GM21717 (cell line): ENCODE measurements around the gene ZNF518B.

Source experiments
- ATAC-seq: cut with Tn5 transposase; IDR thresholded peaks from one replicate; pipeline ENCODE4 v1.9.1; 2021; ENCODE audit warnings: mild to moderate bottlenecking, moderate library complexity; ENCODE audit not compliant: unreplicated experiment

Gene ZNF518B, protein sequence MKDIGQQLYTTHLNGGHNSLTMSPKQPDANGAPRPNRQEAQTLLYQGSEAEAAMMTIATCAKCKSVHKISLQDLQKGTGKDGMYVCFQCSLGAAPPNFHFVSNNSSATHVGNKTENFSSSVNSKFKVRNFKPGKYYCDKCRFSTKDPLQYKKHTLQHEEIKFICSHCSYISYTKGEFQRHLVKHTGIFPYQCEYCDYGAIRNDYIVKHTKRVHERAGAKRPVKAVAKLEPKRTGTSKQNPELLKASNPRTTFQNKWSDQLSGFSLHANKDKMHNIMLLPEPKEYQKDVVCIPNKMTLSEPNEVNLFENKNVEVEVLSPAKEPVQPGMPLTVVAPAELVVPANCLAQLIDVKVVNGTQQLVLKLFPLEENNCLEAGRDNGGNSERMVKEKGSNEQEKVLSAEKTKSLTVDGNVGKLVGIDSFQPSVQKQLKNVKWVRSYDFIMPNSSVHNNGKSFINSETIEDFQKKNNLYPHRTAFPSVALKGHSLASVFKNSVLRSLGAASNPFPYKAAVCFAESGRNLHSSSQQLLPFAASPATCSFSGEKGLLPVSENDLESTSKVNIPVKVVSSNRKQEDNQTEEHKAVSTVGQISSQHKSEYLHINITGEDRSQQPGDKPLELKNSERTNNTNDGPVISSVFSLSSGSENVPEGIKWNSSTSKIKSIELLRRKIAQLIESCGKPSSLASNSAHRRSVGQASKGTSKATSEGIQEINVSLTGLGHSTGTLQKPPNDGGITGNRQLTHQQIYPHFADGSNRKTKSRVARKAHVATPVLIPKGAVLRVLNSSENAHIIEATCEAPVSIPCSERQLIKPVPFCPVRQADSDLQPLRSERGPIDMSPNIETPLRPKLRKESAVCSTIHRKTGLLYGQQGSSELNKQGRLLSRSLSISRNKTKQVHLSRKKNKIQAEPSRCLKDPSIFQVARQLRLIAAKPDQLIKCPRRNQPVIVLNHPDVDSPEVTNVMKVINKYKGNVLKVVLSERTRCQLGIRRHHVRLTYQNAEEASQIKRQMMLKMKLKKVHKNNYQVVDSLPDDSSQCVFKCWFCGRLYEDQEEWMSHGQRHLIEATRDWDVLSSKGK

DNA sequence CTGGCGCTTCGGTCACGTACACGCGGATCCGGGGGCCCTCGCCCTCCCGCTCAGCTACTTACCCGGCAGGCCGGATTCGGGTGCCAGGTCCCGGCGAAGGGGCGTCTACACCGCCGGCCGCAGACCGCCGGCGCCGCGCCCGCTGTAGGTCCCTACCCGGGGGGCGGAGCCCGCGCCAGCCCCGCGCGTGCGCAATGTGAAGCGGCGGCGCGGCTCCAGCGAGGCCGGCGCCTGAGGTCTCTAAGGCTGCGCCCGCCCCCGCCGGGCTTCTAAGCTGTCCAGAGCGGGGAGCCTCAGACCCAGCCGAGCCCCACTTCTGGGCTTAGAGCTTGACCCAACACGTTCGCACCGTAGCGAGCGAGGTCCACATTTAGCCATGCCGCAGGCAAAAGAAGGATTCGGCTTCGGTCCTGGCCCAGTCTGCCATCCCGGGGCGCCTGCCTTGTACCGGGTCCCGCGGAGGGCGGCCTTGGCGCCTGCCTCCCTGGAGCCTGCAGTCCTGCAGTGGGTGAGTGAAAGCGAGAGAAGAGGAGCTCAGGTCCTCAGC, at the start of gene ZNF518B:
ZNF518B (minus strand) TSS at position 172 of the 547 bp plus-strand sequence. CDS start 11,098 bp downstream, outside the sequence.
- peak; percentile 83 for ATAC-seq

DNA sequence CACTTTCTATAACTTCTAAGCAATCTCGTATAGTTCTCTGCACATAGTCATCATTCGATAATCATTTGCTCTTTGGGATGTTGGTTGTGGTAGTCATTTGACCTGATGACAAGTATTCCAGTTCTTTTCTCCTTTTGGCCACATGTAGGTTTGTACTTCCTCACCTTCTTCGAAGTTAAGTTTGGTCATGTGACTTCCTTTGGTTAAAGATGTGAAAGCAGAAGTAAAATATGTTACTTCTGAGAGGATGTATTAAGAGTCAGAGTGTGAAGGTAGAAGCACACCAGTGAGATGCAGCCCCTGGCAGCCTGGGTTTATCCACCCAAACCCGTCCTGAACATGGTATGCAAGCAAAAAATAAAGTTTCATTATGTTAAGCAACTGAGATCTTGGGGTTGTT, 48.9 kb upstream of the ZNF518B start:
- ATAC-seq: no peak

DNA sequence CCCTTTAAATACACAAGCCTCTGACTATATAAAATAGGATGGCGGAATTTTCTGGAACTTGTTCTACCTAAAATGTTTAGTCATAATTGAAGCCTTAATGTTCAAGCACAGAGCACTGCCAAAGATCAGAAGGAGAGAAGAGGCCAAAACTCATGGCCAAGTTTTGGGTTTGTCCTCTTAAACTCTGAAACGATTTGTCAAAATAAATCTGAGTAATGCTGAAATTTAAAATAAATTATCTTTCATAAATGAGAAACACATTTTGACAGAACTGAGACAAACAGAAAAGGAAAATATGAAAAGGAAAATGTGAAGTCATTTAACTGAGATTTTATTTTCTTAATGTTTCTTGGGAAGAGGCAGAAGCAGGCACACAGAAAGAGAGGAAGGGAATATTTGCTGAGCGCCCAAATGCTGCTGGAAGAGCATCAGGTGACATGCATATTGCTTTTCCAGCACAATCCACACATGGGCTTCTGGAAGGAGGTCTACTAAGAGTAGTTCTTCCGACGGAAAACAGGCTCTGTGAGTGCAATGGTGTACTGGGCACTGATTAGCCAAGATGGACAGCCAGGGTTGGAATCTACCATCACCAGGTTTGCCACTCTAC, 47.4 kb upstream of the ZNF518B start:
- no peak for ATAC-seq

DNA sequence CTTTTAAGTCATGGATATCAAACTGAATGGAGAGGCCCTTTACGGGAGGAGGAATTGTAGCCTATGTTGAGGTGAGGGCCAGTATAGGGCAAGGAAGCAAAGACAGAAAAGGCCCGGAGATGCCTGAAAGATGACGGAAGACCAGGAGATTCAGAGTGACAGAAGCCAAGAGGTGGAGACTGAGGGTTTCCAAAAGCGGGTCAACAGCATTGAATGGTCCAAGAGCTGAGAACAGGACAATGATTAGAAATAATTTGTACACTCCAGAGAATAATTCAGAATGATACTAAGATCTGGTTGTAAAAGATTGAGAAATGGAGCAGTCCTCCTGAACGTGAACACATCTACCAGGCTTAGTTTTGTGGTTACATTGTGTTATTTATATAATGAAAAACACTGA, 45.5 kb upstream of the ZNF518B start:
- no peak for ATAC-seq

DNA sequence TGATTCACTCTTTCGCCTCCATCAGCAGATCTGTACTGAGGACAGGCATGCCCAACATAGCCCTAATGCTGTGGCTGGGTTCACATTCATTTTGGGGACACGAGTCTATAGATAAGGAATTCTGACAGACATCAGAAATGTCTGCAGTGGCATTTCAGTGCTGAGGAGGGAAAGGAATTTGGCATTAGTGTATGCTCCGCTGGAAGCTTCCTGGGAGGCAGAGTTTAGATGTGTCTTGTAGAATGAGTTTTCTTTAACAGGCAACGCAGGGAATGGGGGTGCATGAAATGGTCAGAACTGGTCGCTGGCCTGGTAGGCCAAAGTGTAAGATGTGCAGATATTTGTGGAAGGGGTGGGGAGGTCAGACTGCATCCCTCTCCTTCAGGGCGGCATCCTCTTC, 43.5 kb upstream of the ZNF518B start:
- no peak for ATAC-seq

DNA sequence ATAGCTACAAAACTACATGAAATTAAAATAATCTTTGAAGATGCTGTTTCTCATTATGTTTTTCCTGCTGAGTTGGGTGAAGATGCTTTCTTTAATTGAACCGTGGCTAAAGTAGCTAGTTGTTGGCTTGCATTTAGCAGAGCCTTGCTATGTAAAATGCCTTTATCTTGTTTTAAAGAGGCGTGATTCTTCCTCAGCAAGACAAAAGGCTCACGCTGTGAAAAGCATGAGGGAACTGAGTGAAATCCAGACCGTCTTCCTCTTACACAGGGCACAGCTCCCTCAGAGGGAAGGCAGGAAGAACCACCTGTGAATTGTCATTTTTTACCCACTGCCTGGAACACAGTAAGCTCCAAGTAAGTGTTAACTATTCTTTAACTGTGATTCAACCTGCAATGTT, 39.0 kb upstream of the ZNF518B start:
- ATAC-seq: no peak

DNA sequence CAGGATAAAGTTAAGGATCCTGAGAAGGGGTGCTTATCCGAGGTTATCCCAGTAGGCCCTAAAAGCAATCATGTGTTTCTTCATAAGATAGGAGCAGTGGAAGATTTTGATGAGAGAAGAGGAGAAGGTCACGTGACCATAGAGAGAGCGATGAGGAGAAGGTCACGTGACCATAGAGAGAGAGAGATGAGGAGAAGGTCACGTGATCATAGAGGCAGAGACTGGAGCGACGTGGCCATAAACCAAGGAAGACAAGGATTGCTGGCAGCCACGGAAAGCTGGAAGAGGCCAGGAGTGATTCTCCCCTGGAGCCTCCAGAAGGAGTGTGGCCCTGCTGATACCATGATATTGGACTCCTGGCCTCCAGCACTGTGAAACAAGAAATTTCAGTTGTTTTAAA, 38.4 kb upstream of the ZNF518B start:
- no peak for ATAC-seq

DNA sequence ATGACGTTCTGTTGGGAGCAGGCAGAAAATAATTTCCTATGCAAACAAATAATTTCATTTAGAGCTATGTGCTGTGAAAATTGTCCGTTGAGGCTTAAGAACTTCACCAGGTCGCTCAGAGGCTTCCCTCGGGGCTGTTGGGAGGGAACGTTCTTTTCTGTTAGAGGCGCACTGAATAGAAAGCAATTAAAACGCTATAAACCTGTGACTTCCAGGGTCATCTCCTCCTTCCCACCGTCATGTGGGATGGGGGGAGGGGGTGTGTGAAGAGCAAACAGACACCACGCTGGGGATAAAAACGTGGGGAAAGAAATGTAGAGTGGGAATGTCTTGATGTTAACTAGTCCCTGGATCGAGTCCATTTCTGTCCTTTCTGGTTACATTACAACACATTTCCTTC, 35.2 kb upstream of the ZNF518B start:
- ATAC-seq: no peak

DNA sequence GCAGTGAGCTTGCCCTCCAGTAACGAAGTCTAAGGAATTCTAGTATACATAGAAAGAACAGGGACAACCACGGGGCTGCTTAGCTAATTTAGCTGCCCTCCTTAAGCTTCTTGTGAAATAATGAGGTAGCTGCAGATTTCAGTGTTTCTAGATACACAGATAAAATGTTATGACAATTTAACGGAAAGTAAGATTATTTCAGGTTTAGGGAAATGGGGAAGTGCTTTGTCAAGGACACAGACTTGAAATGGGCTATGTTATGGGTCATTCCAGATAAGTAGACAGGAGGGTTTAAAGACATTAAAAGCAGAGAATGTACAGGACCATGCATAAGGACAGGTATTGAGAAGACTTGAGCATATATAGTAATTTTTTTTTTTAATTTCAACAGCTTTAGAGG, 34.2 kb upstream of the ZNF518B start:
- ATAC-seq: no peak

DNA sequence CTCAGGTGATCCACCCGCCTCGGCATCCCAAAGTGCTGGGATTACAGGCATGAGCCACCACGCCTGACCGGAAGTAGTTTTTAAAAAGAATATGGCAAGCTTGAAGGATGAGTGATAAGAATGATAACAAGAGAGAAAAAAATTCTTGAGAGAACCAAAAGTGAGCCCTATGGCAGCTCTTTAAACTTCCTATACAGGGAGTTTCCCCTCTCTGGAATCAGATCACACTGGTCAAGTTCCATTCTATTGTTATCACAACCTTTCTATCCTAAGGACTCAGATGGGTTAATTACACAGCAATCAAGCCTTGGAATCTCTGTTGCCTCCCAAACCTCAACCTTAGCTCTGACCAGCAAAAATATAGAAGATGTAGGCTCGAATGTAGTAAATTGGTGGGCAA, 33.8 kb upstream of the ZNF518B start:
- no peak for ATAC-seq

DNA sequence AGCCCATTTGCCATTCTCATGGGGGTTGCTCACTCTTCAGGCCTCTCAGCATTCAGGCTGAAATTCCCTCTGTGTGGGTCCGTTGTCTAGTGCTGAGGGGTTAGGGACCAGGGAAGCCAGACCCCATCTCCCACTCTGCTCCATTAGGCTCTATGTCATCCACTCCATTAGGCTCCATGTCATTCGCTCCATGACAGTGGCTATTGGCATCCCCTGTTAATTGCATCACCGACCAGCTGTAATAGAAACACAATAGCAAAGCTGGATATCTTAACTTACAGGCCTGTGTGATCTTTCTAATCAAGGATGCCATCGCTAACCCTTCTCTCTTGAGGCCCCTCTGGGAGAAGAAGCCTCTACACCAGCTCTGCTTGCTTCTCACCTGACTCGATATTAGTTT, 25.7 kb upstream of the ZNF518B start:
- ATAC-seq: no peak

DNA sequence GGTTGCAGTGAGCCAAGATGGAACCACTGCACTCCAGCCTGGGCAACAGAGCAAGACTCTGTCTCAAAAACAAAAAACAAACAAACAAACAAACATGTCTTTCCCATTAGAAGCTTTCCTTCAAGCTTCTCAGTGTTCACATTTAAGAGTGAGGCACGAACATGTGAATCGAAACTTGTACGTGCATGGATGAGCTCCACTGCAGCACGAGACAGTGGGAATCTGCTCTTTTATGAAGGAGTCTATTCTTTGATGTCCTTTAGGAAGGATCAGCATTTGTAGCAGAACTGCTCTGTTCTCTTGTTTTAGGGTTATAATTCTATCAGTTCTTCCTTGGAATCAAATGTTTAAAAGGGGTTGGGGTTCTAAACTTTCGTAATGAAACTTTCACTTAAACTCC, 23.4 kb upstream of the ZNF518B start:
- ATAC-seq: no peak

DNA sequence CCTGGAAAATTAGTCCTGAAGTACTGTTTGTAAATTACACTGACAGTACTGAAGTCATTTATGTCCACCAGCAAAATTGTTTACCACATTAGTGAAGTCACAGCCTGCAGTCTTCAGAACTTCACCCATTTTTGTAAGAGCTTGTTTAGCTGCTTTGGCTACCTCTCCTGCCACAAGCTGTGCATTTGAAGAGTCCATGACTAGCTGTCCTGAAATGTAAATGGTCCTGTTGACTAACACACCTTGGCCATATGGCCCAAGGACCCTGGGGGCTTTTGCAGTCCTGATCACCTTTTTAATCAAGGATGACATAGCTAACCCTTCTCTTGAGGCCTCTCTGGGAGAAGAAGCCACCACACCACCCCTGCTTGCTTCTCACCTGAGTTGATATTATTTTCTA, 21.4 kb upstream of the ZNF518B start:
- no peak for ATAC-seq

DNA sequence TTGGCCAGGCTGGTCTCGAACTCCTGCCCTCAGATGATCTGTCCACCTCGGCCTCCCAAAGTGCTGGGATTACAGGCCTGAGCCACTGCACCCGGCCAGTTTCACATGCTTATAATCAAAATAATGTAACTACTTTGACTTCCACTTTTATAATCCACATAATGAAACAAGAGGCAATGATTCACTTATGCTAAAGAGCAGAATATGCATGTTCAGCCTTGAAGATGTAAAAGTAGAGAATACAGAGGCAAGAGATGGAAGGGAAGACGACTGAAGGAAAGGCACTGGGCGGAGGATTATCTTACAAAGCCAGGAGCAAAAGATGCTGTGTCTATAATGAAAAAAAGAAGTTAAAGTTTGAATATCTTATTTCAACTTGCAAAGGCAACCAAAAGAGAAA, 13.3 kb upstream of the ZNF518B start:
- no peak for ATAC-seq

DNA sequence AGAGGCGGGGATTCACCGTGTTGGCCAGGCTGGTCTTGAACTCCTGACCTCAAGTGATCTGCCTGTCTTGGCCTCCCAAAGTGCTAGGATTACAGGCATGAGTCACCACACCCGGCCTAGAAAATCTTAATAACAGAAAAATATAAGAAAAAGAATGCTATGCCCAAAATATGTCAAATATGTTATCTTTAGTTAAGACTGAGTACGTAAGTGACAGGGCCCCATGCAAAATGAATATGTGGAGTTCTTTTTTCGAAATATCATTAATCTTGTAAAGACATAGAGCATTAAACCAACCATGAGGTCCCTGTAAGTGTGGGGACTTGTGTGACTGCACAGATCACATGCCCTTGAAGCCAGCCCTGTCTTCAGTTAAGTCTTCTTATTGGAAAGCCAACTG, 8.9 kb upstream of the ZNF518B start:
- no peak for ATAC-seq

DNA sequence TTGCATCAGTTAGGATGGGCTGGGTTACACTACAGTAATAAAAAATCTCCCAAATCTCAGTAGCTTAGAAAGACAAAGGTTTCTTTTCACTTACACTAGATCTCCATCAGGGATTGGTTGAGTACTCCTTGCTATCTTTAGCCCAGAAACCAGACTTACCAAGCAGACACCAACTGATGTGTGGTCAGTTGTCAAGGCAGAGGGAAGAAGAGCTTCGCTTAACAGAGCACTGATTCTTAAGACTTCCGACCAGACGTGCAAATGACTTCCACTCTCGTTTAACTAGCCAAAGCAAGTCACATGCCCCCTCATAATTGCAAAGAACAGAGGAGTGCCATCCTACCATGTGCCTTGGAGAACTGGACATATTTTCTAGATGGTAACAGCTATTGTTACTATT, 5.7 kb upstream of the ZNF518B start:
- no peak for ATAC-seq

DNA sequence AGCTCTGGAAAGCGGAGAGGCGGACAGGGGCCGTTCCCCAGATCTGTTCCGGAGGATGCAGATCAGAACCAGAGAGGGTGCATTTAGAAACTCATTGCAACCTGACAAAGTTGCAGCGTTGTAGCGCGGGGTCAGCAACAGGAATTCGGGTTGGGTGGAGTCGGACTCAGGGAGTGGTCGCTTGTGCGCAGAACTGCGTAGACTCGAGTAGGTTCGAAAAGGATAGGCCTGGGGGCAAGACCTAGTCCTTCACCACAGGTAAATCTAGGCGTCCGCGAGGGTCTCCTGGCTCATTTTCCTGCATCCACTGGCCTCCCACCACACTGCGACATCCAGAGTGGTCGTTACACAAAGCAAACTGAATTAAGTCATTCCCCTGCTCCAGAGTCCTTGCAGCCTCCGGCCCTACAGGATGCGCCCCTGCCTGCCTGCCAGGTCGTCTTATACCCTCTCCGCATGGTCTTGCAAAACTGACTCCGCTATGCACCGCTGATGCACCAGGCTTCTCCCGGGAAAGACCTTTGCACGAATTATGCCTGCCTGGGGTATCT, 4.7 kb upstream of the ZNF518B start:
- ATAC-seq: no peak

DNA sequence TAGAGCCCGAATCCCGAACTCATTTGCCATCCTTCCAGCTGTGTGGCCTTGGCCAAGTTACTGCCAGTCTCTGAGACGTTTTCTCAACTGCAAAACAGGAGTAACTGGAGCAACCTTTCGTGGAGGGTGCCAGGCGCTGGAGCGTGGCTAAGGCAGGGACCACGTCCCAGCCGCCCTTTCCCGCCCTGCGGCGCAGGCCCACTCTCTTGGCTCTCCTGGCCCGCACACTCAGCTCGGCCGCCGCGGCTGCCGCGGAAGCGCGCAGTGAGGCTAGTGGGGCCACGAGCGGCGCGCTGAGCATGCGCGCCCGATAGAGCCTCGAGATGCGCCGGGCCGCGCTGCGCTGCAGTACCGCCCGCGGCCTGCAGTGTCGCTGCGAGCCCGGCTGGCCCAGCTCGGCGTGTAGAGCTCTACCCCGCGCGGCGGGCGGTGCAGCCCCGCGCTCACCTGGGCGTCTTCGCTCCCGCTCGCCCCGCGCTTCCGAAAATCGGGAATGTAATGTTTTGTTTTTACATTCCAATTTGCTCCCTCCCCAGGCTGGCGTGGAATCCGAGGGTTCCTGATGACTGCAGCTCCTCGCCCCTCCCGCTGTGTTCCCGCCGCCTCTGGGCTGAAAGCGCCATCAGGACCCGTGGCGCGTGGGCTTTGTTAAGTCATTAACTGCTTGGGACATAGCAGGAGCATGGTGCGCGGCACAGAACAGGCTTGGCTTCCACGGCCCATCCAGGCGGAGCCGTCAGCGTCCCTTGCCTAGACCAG, 4.0 kb upstream of the ZNF518B start:
- peak; percentile 72 for ATAC-seq

DNA sequence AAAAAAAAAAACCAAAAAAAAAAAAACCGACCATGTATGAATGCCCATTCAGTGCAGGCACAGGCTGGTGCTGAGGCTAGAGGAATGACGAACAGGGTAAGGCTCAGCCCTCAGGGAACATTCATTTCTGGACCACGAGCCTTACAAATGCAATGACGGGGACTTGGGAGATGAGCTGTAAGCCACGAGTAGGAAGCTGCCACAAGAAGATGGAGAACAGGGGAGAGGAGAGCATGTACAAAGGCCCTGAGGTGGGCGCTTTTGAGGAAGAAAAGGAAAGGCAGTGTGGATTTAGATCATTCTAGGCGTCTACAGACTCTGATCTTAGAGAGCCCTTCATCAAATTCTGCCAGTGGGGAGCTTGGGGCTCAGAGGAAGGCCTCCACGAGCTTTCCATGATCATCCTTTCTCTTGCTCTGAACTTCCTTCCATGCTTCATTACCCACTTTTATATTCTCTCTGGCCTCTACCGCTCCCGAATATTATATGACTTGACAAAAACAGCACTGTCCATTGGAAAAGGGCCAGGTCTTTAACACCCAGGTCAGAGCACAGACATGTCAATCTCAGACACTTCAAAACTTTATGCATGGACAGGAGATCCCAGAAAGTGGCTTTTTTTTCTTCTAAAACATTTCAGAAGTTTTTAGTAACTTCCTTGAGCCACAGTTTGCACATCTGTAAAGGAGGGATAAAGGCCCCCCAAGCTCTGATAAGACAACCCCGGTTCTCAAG, 3.3 kb upstream of the ZNF518B start:
- ATAC-seq: no peak
